ENCODE data around the gene PTPRN2. TPM values are rescaled to one million over a fixed set of nuclear protein-coding genes. Genes with fewer than 3 reads are reported as not detected.

PTPRN2 gene
- total RNA-seq, 1 experiment from 2014 or later, result 1.1 TPM

DNA sequence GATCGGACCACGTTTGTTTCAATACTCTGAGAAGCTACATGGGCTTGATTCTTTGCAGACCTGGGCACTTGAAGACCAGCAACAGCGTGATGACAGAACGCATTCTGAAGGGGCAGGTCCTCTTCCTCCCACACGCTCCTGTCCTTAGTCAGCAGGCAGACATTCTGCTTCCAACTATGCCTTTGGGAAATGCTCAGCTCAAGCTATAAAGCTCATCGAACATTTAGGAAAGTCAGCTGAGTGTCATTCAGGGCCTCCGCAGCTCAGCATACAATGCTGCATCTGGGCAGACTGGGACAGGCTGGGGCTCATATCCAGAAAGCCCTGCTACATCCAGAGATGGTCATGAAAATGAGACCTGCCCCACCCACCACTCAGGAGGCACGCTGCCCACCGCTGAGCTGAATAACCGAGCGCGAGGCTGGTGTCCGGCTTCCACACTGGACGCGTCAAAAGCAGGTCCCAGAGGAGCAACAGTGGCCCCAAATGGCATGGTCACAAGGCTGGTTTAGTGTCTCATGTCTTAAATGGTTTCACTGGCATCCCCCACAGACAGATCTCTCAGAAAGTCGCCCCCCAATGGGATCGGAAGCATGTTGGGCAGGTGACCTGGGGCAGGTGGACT is 976.8 kb downstream of the PTPRN2 start:
- Histone ChIP-seq H3K27me3 (ENCODE audit: control insufficient read depth, insufficient read depth, low read length) (no peaks in the 10 kb centered on the region), H3K4me3 (ENCODE audit: low read depth in 2 of 2, low read length in 2 of 2) (no peak overlapping the region), H3K36me3 (ENCODE audit: control insufficient read depth, insufficient read depth, low read length) (no peaks in the 10 kb centered on the region), H3K27ac (ENCODE audit: low read length) (no peak overlapping the region), H3K9me3 (ENCODE audit: control insufficient read depth, insufficient read depth, low read depth, low read length) (no peaks in the 10 kb centered on the region), H3K4me1 (ENCODE audit: control insufficient read depth, insufficient read depth, low read length) (no peaks in the 10 kb centered on the region)
- in situ Hi-C loops (cut with HindIII; ENCODE audit: low pct_unique_long_range_greater_than_20kb, low sequenced_read_pairs), result no loop called here
- POLR2A ChIA-PET, result no interaction called here
- no peak for ATAC-seq
- CTCF ChIA-PET, result no interaction called here
- no TSS peak for BruUV-seq (replicated peaks)
- TF ChIP-seq TCF7L2 (IDR thresholded peaks at IDR 0.05; ENCODE audit: low read depth, low read length) (no peak), SIN3A (IDR thresholded peaks at IDR 0.05; ENCODE audit: borderline replicate concordance, insufficient read depth, low read depth, low read length) (no peak), POLR2AphosphoS5 (IDR thresholded peaks at IDR 0.05; ENCODE audit: low read depth, low read length) (no peak)
- TF ChIP-seq, protein P1, sequence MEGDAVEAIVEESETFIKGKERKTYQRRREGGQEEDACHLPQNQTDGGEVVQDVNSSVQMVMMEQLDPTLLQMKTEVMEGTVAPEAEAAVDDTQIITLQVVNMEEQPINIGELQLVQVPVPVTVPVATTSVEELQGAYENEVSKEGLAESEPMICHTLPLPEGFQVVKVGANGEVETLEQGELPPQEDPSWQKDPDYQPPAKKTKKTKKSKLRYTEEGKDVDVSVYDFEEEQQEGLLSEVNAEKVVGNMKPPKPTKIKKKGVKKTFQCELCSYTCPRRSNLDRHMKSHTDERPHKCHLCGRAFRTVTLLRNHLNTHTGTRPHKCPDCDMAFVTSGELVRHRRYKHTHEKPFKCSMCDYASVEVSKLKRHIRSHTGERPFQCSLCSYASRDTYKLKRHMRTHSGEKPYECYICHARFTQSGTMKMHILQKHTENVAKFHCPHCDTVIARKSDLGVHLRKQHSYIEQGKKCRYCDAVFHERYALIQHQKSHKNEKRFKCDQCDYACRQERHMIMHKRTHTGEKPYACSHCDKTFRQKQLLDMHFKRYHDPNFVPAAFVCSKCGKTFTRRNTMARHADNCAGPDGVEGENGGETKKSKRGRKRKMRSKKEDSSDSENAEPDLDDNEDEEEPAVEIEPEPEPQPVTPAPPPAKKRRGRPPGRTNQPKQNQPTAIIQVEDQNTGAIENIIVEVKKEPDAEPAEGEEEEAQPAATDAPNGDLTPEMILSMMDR (IDR thresholded peaks at IDR 0.05), result no peak
- TF ChIP-seq, protein P2, sequence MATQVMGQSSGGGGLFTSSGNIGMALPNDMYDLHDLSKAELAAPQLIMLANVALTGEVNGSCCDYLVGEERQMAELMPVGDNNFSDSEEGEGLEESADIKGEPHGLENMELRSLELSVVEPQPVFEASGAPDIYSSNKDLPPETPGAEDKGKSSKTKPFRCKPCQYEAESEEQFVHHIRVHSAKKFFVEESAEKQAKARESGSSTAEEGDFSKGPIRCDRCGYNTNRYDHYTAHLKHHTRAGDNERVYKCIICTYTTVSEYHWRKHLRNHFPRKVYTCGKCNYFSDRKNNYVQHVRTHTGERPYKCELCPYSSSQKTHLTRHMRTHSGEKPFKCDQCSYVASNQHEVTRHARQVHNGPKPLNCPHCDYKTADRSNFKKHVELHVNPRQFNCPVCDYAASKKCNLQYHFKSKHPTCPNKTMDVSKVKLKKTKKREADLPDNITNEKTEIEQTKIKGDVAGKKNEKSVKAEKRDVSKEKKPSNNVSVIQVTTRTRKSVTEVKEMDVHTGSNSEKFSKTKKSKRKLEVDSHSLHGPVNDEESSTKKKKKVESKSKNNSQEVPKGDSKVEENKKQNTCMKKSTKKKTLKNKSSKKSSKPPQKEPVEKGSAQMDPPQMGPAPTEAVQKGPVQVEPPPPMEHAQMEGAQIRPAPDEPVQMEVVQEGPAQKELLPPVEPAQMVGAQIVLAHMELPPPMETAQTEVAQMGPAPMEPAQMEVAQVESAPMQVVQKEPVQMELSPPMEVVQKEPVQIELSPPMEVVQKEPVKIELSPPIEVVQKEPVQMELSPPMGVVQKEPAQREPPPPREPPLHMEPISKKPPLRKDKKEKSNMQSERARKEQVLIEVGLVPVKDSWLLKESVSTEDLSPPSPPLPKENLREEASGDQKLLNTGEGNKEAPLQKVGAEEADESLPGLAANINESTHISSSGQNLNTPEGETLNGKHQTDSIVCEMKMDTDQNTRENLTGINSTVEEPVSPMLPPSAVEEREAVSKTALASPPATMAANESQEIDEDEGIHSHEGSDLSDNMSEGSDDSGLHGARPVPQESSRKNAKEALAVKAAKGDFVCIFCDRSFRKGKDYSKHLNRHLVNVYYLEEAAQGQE (IDR thresholded peaks at IDR 0.05; ENCODE audit: insufficient read depth in 1 of 2, low read depth in 2 of 2, low read length in 1 of 2), result no peak
- DNase-seq (ENCODE audit: low read depth, low spot score), result no peak
- intact Hi-C loops (cut with micrococcal nuclease; ENCODE audit: unreplicated experiment), result no loop called here

DNA sequence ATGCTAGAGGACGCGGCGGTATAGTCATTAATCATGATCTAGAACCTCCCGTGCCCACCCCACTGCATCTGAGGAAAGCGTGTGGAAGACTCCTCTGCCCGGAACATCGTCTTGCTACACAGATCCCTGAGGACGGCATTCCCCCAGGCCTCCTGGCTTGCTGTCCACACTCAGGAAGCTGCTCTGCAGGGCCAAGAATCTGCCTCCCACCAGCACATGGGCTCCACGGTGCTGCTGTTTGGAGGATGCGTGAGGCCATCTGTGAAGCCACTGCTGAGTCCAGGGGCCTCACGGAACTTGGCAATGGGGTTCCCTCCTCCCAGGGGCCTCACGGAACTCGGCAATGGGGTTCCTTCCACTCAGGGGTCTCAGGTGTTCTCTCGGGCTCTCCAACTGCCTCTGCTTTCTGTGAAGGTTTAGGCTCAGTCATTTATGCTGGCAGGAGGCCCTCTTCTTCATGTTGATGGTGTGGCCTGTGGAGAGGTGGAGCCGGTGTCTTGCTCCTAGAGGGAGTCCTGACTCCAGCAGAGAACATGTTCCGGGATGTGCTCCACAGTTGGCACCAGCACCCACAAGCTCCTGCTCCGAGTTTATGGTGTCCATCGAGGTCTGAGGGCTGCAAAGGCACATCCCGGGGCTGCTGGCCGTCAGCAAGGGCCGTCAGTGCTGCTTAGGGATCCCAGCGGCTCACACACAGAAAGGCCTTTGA is 977.5 kb downstream of the PTPRN2 start:
- Histone ChIP-seq H3K4me3 (ENCODE audit: low read depth in 2 of 2, low read length in 2 of 2) (no peak overlapping the region), H3K27ac (ENCODE audit: low read length) (no peak overlapping the region), H3K27me3 (ENCODE audit: control insufficient read depth, insufficient read depth, low read length) (no peaks in the 10 kb centered on the region), H3K36me3 (ENCODE audit: control insufficient read depth, insufficient read depth, low read length) (no peaks in the 10 kb centered on the region), H3K9me3 (ENCODE audit: control insufficient read depth, insufficient read depth, low read depth, low read length) (no peaks in the 10 kb centered on the region), H3K4me1 (ENCODE audit: control insufficient read depth, insufficient read depth, low read length) (no peaks in the 10 kb centered on the region)
- no peak for ATAC-seq
- ChIA-PET POLR2A (no interaction called here), CTCF (no interaction called here)
- no TSS peak for BruUV-seq (replicated peaks)
- intact Hi-C loops (cut with micrococcal nuclease; ENCODE audit: unreplicated experiment), result loop anchor here (2.0 kb wide), 1 partner anchor 41 kb away; no protein-coding TSS in a partner anchor
- in situ Hi-C loops (cut with HindIII; ENCODE audit: low pct_unique_long_range_greater_than_20kb, low sequenced_read_pairs), result no loop called here
- no peak for DNase-seq (ENCODE audit: low read depth, low spot score)
- TF ChIP-seq, protein P1 (IDR thresholded peaks at IDR 0.05), result no peak
- TF ChIP-seq SIN3A (IDR thresholded peaks at IDR 0.05; ENCODE audit: borderline replicate concordance, insufficient read depth, low read depth, low read length) (no peak), TCF7L2 (IDR thresholded peaks at IDR 0.05; ENCODE audit: low read depth, low read length) (no peak), POLR2AphosphoS5 (IDR thresholded peaks at IDR 0.05; ENCODE audit: low read depth, low read length) (no peak)
- TF ChIP-seq, protein P2 (IDR thresholded peaks at IDR 0.05; ENCODE audit: insufficient read depth in 1 of 2, low read depth in 2 of 2, low read length in 1 of 2), result no peak
